Measurements from ENCODE around the gene DNAI2.

GRCh38 chr17:74250324-74250995 is 23.6 kb upstream of the DNAI2 start:
- TF ChIP-seq EZH2 (IDR thresholded peaks at IDR 0.05; ENCODE audit: low read length, unreplicated experiment) (no peak), CTCF (conservative IDR thresholded peaks at IDR 0.05; ENCODE audit: low read depth, low read length) (no peak)
